NCI-H2081 treated with DMSO at 0.1 percent for 48 hours (cell line): ENCODE results near the gene FRS2.
A peak's percentile ranks its signal among the peaks of the same experiment; 100 is the strongest.

Experiments used
- DNase-seq: peaks from one replicate; lab custom pipeline; 2025; lab: John Stamatoyannopoulos, UW

The FRS2 gene

GRCh38 chr12:69501154-69501895 lies 31.1 kb downstream of the FRS2 start:
- no peak for DNase-seq

GRCh38 chr12:69502345-69503081 lies 32.3 kb downstream of the FRS2 start:
- DNase-seq, result no peak

- no peak for DNase-seq
Observed at GRCh38 chr12:69508091-69508490, 37.9 kb downstream of the FRS2 start.

- no peak for DNase-seq
Observed at GRCh38 chr12:69508621-69509020, 38.4 kb downstream of the FRS2 start.

- DNase-seq, result no peak
Observed at GRCh38 chr12:69509308-69509736, 39.1 kb downstream of the FRS2 start.

GRCh38 chr12:69509904-69510827 lies 40.0 kb downstream of the FRS2 start:
- DNase-seq, result peak; percentile 31

- DNase-seq, result no peak
Observed at GRCh38 chr12:69511016-69511415, 40.8 kb downstream of the FRS2 start.

- DNase-seq, result no peak
Observed at GRCh38 chr12:69511469-69512267, 41.5 kb downstream of the FRS2 start.

GRCh38 chr12:69512820-69513219 lies 42.6 kb downstream of the FRS2 start:
- DNase-seq, result no peak

- no peak for DNase-seq
Observed at GRCh38 chr12:69513297-69513696, 43.1 kb downstream of the FRS2 start.

- DNase-seq, result no peak
Observed at GRCh38 chr12:69514111-69514510, 43.9 kb downstream of the FRS2 start.

GRCh38 chr12:69514845-69515244 lies 44.7 kb downstream of the FRS2 start:
- no peak for DNase-seq

- no peak for DNase-seq
Observed at GRCh38 chr12:69515394-69515930, 45.3 kb downstream of the FRS2 start.

- no peak for DNase-seq
Observed at GRCh38 chr12:69516950-69517349, 46.8 kb downstream of the FRS2 start.

GRCh38 chr12:69517406-69517805 lies 47.2 kb downstream of the FRS2 start:
- DNase-seq, result no peak

GRCh38 chr12:69519871-69520270 lies 49.7 kb downstream of the FRS2 start:
- no peak for DNase-seq

- no peak for DNase-seq
Observed at GRCh38 chr12:69523433-69524330, 53.5 kb downstream of the FRS2 start.

GRCh38 chr12:69524331-69524630 lies 54.1 kb downstream of the FRS2 start:
- DNase-seq, result no peak

- DNase-seq, result no peak
Observed at GRCh38 chr12:69524755-69525469, 54.7 kb downstream of the FRS2 start.
